Endothelial cell of umbilical vein (primary cell): ENCODE measurements around the gene ARHGAP9. TPM values are rescaled to one million over a fixed set of nuclear protein-coding genes. Genes with fewer than 3 reads are reported as not detected.

Experiments used
- BruUV-seq: library from RNA; stranded (reverse); fragments of 400-500 nt; replicated peaks from 2 replicates; lab custom pipeline; 2021; lab: Mats Ljungman, UMichigan
- CTCF ChIA-PET: fragments of 300-600, 350-600 bp; sonication (Branson Sonifier 250); formaldehyde crosslinking; loops from one replicate; lab custom pipeline; 2021; ENCODE audit warnings: antibody characterized with exemption, inconsistent platforms; lab: Charles Lee
- POLR2A ChIA-PET: fragments of 300-600, 350-600 bp; sonication (Branson Sonifier 250); formaldehyde crosslinking; loops from one replicate; lab custom pipeline; 2021; ENCODE audit warnings: antibody characterized with exemption, inconsistent platforms; lab: Charles Lee
- DNase-seq: peaks from one replicate; pipeline ENCODE4 v3.0.0-alpha.2; 2011; ENCODE audit warnings: low read depth, low spot score
- FAIRE-seq: peaks from 2 replicates; lab custom pipeline; 2011; peaks lifted over from hg19 to GRCh38; lab: Jason Lieb, UNC
- H2AFZ ChIP-seq: 2 replicates; pipeline ENCODE4 v1.6.0; 2012; ENCODE audit warnings: low read depth, low read length, control low read depth, inconsistent platforms
- H3K27ac ChIP-seq: 2 replicates; pipeline ENCODE4 v1.5.1; 2011; ENCODE audit warnings: low read depth, mild to moderate bottlenecking, control low read depth, low read length, moderate library complexity; ENCODE audit not compliant: insufficient read depth
- H3K27me3 ChIP-seq, 2 experiments: 2 replicates each; pipeline versions ENCODE4 v1.6.0 to v1.6.1; 2011; ENCODE audit warnings: low read length in 2 of 2, mixed read lengths in 1 of 2; ENCODE audit not compliant: control insufficient read depth in 2 of 2, insufficient read depth in 2 of 2
- H3K36me3 ChIP-seq, 2 experiments: 2 replicates in 1 of 2; 3 replicates in 1 of 2; pipeline ENCODE4 v1.5.1; 2011; ENCODE audit warnings: low read length in 2 of 2, mild to moderate bottlenecking in 1 of 2, moderate library complexity in 1 of 2; ENCODE audit not compliant: control insufficient read depth in 2 of 2, insufficient read depth in 2 of 2; ENCODE audit errors: extremely low read depth in 1 of 2
- H3K4me1 ChIP-seq: 3 replicates; pipeline ENCODE4 v1.5.1; 2011; ENCODE audit warnings: mild to moderate bottlenecking, low read length; ENCODE audit not compliant: control insufficient read depth, insufficient read depth; ENCODE audit errors: extremely low read depth
- H3K4me2 ChIP-seq: 2 replicates; pipeline ENCODE4 v1.6.1; 2011; ENCODE audit warnings: low read length, control low read depth, mixed read lengths; ENCODE audit not compliant: insufficient read depth
- H3K4me3 ChIP-seq, 3 experiments: fragments of 200-600 bp in 1 of 3; sonication (generic), shearing (Covaris generic) in 1 of 3; replicated peaks in 1 of 3; 2 replicates each; pipeline ENCODE4 v1.5.1; 2011 to 2016; ENCODE audit warnings: control low read depth in 3 of 3, low read length in 3 of 3, mild to moderate bottlenecking in 2 of 3, inconsistent platforms in 1 of 3, low read depth in 1 of 3, moderate library complexity in 1 of 3; ENCODE audit not compliant: insufficient read depth in 1 of 3
- H3K79me2 ChIP-seq: 2 replicates; pipeline ENCODE4 v1.6.0; 2012; ENCODE audit warnings: low read length, inconsistent platforms; ENCODE audit not compliant: control insufficient read depth, insufficient read depth
- H3K9ac ChIP-seq: replicated peaks from 2 replicates; pipeline ENCODE3; 2011; ENCODE audit warnings: low read length, control low read depth; ENCODE audit not compliant: insufficient read depth; ENCODE audit errors: extremely low read depth
- H3K9me1 ChIP-seq: replicated peaks from 3 replicates; pipeline ENCODE4 v1.6.0; 2011; ENCODE audit warnings: mild to moderate bottlenecking, low read length; ENCODE audit not compliant: control insufficient read depth, insufficient read depth; ENCODE audit errors: extremely low read depth
- H3K9me3 ChIP-seq: replicated peaks from 2 replicates; pipeline ENCODE4 v1.5.1; 2012; ENCODE audit warnings: low read length, inconsistent platforms; ENCODE audit not compliant: control insufficient read depth, insufficient read depth
- H4K20me1 ChIP-seq: replicated peaks from 2 replicates; pipeline ENCODE3; 2011; ENCODE audit warnings: mild to moderate bottlenecking, low read length; ENCODE audit not compliant: control insufficient read depth, insufficient read depth; ENCODE audit errors: extremely low read depth
- FOS ChIP-seq: IDR thresholded peaks from 2 replicates; pipeline ENCODE4 v1.6.1; 2011; ENCODE audit warnings: mild to moderate bottlenecking, low read length, moderate library complexity, borderline replicate concordance; ENCODE audit not compliant: insufficient read depth
- GATA2 ChIP-seq: IDR thresholded peaks from 2 replicates; pipeline ENCODE4 v1.7.0; 2011; ENCODE audit warnings: low read depth, mild to moderate bottlenecking, moderate library complexity, mixed read lengths, low read length; ENCODE audit not compliant: insufficient read length, insufficient read depth
- JUN ChIP-seq: IDR thresholded peaks from 2 replicates; pipeline ENCODE4 v1.6.1; 2011; ENCODE audit warnings: borderline replicate concordance, low read depth; ENCODE audit not compliant: insufficient read length, insufficient read depth
- POLR2A ChIP-seq: IDR thresholded peaks from 2 replicates; pipeline ENCODE4 v1.6.1; 2012; ENCODE audit warnings: low read depth, mild to moderate bottlenecking, control low read depth, low read length
- POLR2AphosphoS5 ChIP-seq: IDR thresholded peaks from 2 replicates; pipeline ENCODE4 v1.6.1; 2012; ENCODE audit warnings: low read depth, mild to moderate bottlenecking, control low read depth, low read length, moderate library complexity; ENCODE audit not compliant: insufficient read depth
- dilution Hi-C: fragments of 300-500 bp; cut with MboI; formaldehyde crosslinking; loops from one replicate; pipeline ENCODE4 v1.15.0; 2019; ENCODE audit warnings: low sequenced_read_pairs; ENCODE audit not compliant: extremely low pct_ligation_motif_present
- intact Hi-C: fragments of 100-400 bp; cut with micrococcal nuclease; formaldehyde crosslinking; loops from one replicate; pipeline ENCODE4 v1.10.0; 2022
- polyA plus RNA-seq, 4 experiments: library from polyadenylated mRNA; depleted of rRNA in 3 of 4; stranded (reverse) in 3 of 4; unstranded in 1 of 4; fragments of >200 nt; gene quantifications; 2 replicates each; pipeline versions ENCODE4 v1.2.1 to v1.2.3, GENCODE V29; 2011 to 2012; ENCODE audit warnings: missing spikeins in 1 of 4
- total RNA-seq: library from RNA; stranded (reverse); gene quantifications from 2 replicates; pipeline ENCODE4 v1.2.3, GENCODE V29; 2021
- TF ChIP-seq, protein P1 (sequence below): IDR thresholded peaks from 2 replicates; pipeline ENCODE4 v1.6.1; 2011; ENCODE audit not compliant: insufficient read depth, insufficient read length

ARHGAP9 gene
- total and polyA plus RNA-seq, 2 donors (not counting 3 experiments of a cell fraction or from before 2014, with no cell fraction given), result 0.25 to 0.38 TPM

DNA sequence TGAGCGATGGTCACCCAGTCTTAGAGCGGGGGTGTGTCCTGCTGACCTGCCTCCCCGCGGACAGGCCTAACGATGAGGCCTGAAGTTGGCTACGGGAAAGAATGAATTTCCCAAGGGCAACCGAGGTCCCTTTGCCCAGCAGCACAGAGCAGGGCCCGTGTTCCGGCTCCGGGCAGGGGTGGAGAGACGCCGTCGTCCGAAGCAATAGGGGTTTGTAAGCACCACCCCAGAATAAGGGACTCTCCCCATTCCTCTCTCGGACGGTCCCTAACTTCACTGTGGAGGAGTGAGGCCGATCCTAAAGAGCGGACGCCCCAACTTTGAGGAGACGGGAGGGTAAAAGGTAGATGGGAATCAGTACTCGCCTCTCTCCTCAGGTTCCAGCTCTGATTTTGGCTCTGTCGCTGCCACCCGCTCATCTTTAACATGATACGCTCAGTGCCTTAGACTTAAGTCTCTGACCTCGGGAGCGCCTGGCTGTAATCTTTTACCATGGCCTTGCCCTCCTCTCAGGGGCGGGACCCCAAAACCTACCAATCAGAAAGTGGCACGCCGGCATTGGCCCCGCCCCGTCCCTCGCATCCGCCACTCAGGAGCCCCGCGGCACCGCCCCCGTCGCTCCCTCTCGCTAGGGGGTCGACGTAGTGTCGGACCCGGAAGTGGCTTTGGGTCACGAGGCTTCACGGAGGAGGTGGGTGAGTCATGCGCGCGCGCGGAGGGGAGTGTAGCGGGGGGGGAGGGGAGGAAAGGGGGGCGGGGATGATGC, 40.6 kb upstream of the ARHGAP9 start, which contains the start of gene DDIT3:
DDIT3 (minus strand) TSS at position 462 of the 766 bp plus-strand sequence. CDS start 3,108 bp downstream, outside the sequence.
- H3K9me3 ChIP-seq, result no peaks in the 10 kb centered on the region
- ChIA-PET POLR2A (interaction anchor here (0.7 to 1.5 kb wide), 5 partner anchors 16 to 161 kb away, joined by 3 read pairs; no protein-coding TSS in a partner anchor), CTCF (interaction anchor here (0.5 to 1.2 kb wide), 2 partner anchors 51 to 61 kb away, joined by 3 to 5 read pairs; no protein-coding TSS in a partner anchor)
- DNase-seq, result peak; percentile 99
- peak within 1 kb of the TSS; percentile 64 for H3K4me2 ChIP-seq
- TF ChIP-seq JUN (peak; percentile 53), GATA2 (no peak), POLR2A (peak; percentile 100), POLR2AphosphoS5 (peak; percentile 97), FOS (peak; percentile 79)
- TF ChIP-seq, protein P1, sequence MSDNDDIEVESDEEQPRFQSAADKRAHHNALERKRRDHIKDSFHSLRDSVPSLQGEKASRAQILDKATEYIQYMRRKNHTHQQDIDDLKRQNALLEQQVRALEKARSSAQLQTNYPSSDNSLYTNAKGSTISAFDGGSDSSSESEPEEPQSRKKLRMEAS, result no peak
- intact Hi-C loops (loop anchor here (1.0 to 5.0 kb wide), 2 partner anchors 27 to 33 kb away; partner anchors contain the start of genes DCTN2 and MARS1), dilution Hi-C loops (no loop called here)
- BruUV-seq, result TSS peak; percentile 72
- H3K27ac ChIP-seq, result peak within 1 kb of the TSS; percentile 83
- peak; percentile 95 for FAIRE-seq
- peak within 1 kb of the TSS; percentile 54 for H2AFZ ChIP-seq
- H3K36me3 ChIP-seq, result peaks cover 15 to 22% of the 10 kb centered on the region in 2 experiments
- H3K4me3 ChIP-seq, result peak within 1 kb of the TSS; percentile 7 to 89 (median 67)
- peaks cover 43% of the 10 kb centered on the region for H3K79me2 ChIP-seq
- no peaks in the 10 kb centered on the region for H3K9me1 ChIP-seq
- peaks cover 48% of the 10 kb centered on the region for H3K4me1 ChIP-seq
- H4K20me1 ChIP-seq, result no peaks in the 10 kb centered on the region
- H3K27me3 ChIP-seq, result no peaks in the 10 kb centered on the region
- peak within 1 kb of the TSS; percentile 92 for H3K9ac ChIP-seq
